GM21576 (cell line): ENCODE measurements around the gene PAWR.
A peak's percentile ranks its signal among the peaks of the same experiment; 100 is the strongest.
"Not testable (repeated sequence)": the region's sequence is repeated elsewhere in the genome, so short reads cannot be mapped to it uniquely, and the experiment has no call there.

Source experiments
- ATAC-seq: cut with Tn5 transposase; IDR thresholded peaks from one replicate; pipeline ENCODE4 v1.9.1; 2021; ENCODE audit warnings: mild to moderate bottlenecking, moderate library complexity; ENCODE audit not compliant: unreplicated experiment

PAWR gene

GRCh38 chr12:79650440-79650839, 40.3 kb downstream of the PAWR start:
- ATAC-seq: no peak

GRCh38 chr12:79648881-79649280, 41.9 kb downstream of the PAWR start:
- ATAC-seq: no peak

- not testable (repeated sequence) for ATAC-seq
Measured at GRCh38 chr12:79646843-79647242, 43.9 kb downstream of the PAWR start.

- peak; percentile 94 for ATAC-seq
Measured at GRCh38 chr12:79645235-79645630, 45.5 kb downstream of the PAWR start.

GRCh38 chr12:79644274-79645234, 46.2 kb downstream of the PAWR start:
- ATAC-seq: peak; percentile 3

GRCh38 chr12:79643821-79644220, 46.9 kb downstream of the PAWR start:
- no peak for ATAC-seq

GRCh38 chr12:79638490-79638889, 52.3 kb downstream of the PAWR start:
- no peak for ATAC-seq

GRCh38 chr12:79637093-79637492, 53.7 kb downstream of the PAWR start:
- ATAC-seq: no peak

GRCh38 chr12:79635676-79636075, 55.1 kb downstream of the PAWR start:
- no peak for ATAC-seq

- no peak for ATAC-seq
Measured at GRCh38 chr12:79634957-79635471, 55.8 kb downstream of the PAWR start.

GRCh38 chr12:79629561-79629960, 61.2 kb downstream of the PAWR start:
- no peak for ATAC-seq

GRCh38 chr12:79626735-79627134, 64.0 kb downstream of the PAWR start:
- not testable (repeated sequence) for ATAC-seq

- no peak for ATAC-seq
Measured at GRCh38 chr12:79624378-79624777, 66.4 kb downstream of the PAWR start.

- no peak for ATAC-seq
Measured at GRCh38 chr12:79619872-79620562, 70.7 kb downstream of the PAWR start.

- ATAC-seq: no peak
Measured at GRCh38 chr12:79618848-79619404, 71.8 kb downstream of the PAWR start.

- no peak for ATAC-seq
Measured at GRCh38 chr12:79617696-79618095, 73.1 kb downstream of the PAWR start.

- peak; percentile 64 for ATAC-seq
Measured at GRCh38 chr12:79615596-79616560, 74.9 kb downstream of the PAWR start.

GRCh38 chr12:79614730-79615129, 76.0 kb downstream of the PAWR start:
- no peak for ATAC-seq

- no peak for ATAC-seq
Measured at GRCh38 chr12:79601908-79602307, 88.9 kb downstream of the PAWR start.

GRCh38 chr12:79597910-79598309, 92.9 kb downstream of the PAWR start:
- no peak for ATAC-seq
